ENCODE measurements around the gene TWNK. TPM values are rescaled to one million over a fixed set of nuclear protein-coding genes. Genes with fewer than 3 reads are reported as not detected.

Gene TWNK
- total and polyA plus RNA-seq, 3 experiments from 2014 or later: 8.2 to 44.3 (median 40.6) TPM

DNA sequence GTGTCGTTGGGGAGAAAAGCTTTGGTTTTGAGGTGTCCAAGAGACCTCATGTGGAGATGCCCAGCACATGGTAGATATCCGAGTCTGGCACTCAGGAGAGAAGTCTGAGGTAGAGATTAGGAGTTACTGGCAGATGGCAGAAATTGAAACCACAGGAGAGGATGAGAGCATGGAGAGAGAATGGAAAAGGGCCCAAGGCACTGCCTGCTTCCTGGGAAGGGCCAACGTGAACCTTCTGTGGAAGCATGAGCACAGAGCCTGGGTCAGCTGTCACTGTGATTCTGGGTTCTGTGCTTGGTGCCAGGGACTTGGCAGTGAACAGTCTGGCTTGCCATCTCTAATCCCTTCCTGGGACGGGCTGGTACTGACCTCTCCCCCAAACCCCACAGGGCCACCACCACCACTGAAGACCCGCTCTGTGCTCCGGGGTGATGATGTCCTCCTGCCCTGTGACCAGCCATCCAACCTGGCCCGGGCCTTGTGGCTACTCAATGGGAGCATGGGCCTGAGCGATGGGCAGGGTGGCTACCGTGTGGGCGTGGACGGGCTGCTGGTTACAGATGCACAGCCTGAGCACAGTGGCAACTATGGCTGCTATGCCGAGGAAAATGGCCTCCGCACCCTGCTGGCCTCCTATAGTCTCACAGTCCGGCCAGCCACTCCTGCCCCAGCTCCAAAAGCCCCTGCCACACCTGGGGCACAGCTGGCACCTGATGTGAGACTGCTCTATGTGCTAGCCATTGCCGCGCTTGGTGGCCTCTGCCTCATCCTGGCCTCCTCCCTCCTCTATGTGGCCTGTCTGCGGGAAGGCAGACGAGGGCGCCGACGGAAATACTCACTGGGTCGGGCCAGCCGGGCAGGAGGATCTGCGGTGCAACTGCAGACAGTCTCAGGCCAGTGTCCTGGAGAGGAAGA, 4.2 kb upstream of the TWNK start:
- Mint-ChIP-seq H3K27me3 (peaks cover 0 to 1% of the 10 kb centered on the region in 2 donors), H3K4me1 (peaks cover 26 to 35% (median 27%) of the 10 kb centered on the region in 3 donors), H3K9me3 (no peaks in the 10 kb centered on the region), H3K36me3 (peaks cover 0 to 73% (median 10%) of the 10 kb centered on the region in 3 donors), H3K4me3 (peak overlapping the region in 2 of 7 donors; percentile 38 to 82), H3K27ac (no peak overlapping the region)
- Histone ChIP-seq H3K9me3 (ENCODE audit: low read length) (no peaks in the 10 kb centered on the region), H3K27me3 (ENCODE audit: insufficient read depth, low read length, poor library complexity, severe bottlenecking) (no peaks in the 10 kb centered on the region), H3K4me3 (ENCODE audit: low read length) (no peak overlapping the region), H3K4me1 (ENCODE audit: insufficient read depth, low read length) (peaks cover 20% of the 10 kb centered on the region), H3K36me3 (ENCODE audit: insufficient read depth, low read length) (peaks cover 4% of the 10 kb centered on the region), H3K27ac (ENCODE audit: low read depth, low read length) (no peak overlapping the region)
- ChIA-PET POLR2A (no interaction called here), CTCF (interaction anchor here (1.6 kb wide), 1 partner anchor 14 kb away, joined by 9 read pairs; no protein-coding TSS in a partner anchor)
- DNase-seq: no peak

- Histone ChIP-seq H3K4me1 (ENCODE audit: insufficient read depth, low read length) (peaks cover 28% of the 10 kb centered on the region), H3K9me3 (ENCODE audit: low read length) (no peaks in the 10 kb centered on the region), H3K27ac (ENCODE audit: low read depth, low read length) (no peak overlapping the region), H3K36me3 (ENCODE audit: insufficient read depth, low read length) (peaks cover 4% of the 10 kb centered on the region), H3K27me3 (ENCODE audit: insufficient read depth, low read length, poor library complexity, severe bottlenecking) (no peaks in the 10 kb centered on the region), H3K4me3 (ENCODE audit: low read length) (no peak overlapping the region)
- CTCF ChIA-PET: interaction anchor here (1.6 to 6.8 kb wide), 2 partner anchors 14 kb away, joined by 9 to 73 read pairs; partner anchors contain the start of gene LZTS2
- peaks cover 26 to 41% (median 30%) of the 10 kb centered on the region in 3 donors for H3K4me1 Mint-ChIP-seq
- POLR2A ChIA-PET: no interaction called here
- H3K4me3 Mint-ChIP-seq: peak overlapping the region in 1 of 7 donors; percentile 82
- no peak for DNase-seq
- H3K27me3 Mint-ChIP-seq: peaks cover 0 to 1% of the 10 kb centered on the region in 2 donors
- peaks cover 0 to 67% (median 9%) of the 10 kb centered on the region in 3 donors for H3K36me3 Mint-ChIP-seq
- peak overlapping the region in 1 of 8 donors; percentile 12 for H3K27ac Mint-ChIP-seq
- no peaks in the 10 kb centered on the region for H3K9me3 Mint-ChIP-seq
Measured at GRCh38 chr10:100983868-100984671, 3.3 kb upstream of the TWNK start.

- no peak overlapping the region for H3K27ac Mint-ChIP-seq
- H3K4me3 Mint-ChIP-seq: peak overlapping the region in 1 of 7 donors; percentile 93
- no peak for DNase-seq
- H3K4me1 Mint-ChIP-seq: peaks cover 30 to 48% (median 32%) of the 10 kb centered on the region in 3 donors
- peaks cover 0 to 1% of the 10 kb centered on the region in 2 donors for H3K27me3 Mint-ChIP-seq
- Histone ChIP-seq H3K27me3 (ENCODE audit: insufficient read depth, low read length, poor library complexity, severe bottlenecking) (no peaks in the 10 kb centered on the region), H3K36me3 (ENCODE audit: insufficient read depth, low read length) (peaks cover 4% of the 10 kb centered on the region), H3K4me3 (ENCODE audit: low read length) (no peak overlapping the region), H3K27ac (ENCODE audit: low read depth, low read length) (no peak overlapping the region), H3K9me3 (ENCODE audit: low read length) (no peaks in the 10 kb centered on the region), H3K4me1 (ENCODE audit: insufficient read depth, low read length) (peaks cover 28% of the 10 kb centered on the region)
- POLR2A ChIA-PET: interaction anchor here (0.7 to 3.0 kb wide), 2 partner anchors 12 to 15 kb away, joined by 3 to 10 read pairs; partner anchors contain the start of gene LZTS2
- no peaks in the 10 kb centered on the region for H3K9me3 Mint-ChIP-seq
- CTCF ChIA-PET: interaction anchor here (6.8 kb wide), 1 partner anchor 13 kb away, joined by 73 read pairs; the partner anchor contains the start of gene LZTS2
- peaks cover 0 to 69% (median 8%) of the 10 kb centered on the region in 3 donors for H3K36me3 Mint-ChIP-seq
Measured at GRCh38 chr10:100984672-100985177, 2.6 kb upstream of the TWNK start.

DNA sequence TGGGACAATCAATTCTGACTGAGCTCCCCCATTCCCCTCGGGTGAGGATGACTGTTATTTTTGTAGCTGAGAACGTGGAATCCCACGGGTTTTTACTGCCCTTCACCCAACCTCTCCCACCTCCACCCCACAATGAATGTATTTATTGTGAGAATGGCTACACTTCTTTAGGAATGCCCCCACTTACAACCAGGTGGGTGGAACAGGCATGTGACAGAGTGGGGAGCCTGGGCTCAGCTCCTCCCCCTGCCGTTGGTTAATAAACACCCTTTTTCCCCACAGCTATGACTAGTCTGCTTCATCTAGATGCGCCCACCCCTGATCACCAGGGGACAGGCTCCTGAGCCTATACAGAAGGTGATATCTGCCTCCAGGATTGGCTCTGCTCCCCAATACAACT, 2.0 kb upstream of the TWNK start:
- POLR2A ChIA-PET: interaction anchor here (0.7 to 3.0 kb wide), 2 partner anchors 12 to 14 kb away, joined by 3 to 10 read pairs; partner anchors contain the start of gene LZTS2

GRCh38 chr10:100986623-100986951, 756 bp upstream of the TWNK start:
- no peak for DNase-seq
- ChIA-PET POLR2A (interaction anchor here (3.0 kb wide), 1 partner anchor 10 kb away, joined by 10 read pairs; no protein-coding TSS in a partner anchor), CTCF (interaction anchor here (2.2 to 6.8 kb wide), 2 partner anchors 12 to 28 kb away, joined by 9 to 73 read pairs; partner anchors contain the start of gene LZTS2)
- no peaks in the 10 kb centered on the region for H3K9me3 Mint-ChIP-seq
- Histone ChIP-seq H3K36me3 (ENCODE audit: insufficient read depth, low read length) (peaks cover 13% of the 10 kb centered on the region), H3K4me1 (ENCODE audit: insufficient read depth, low read length) (peaks cover 28% of the 10 kb centered on the region), H3K9me3 (ENCODE audit: low read length) (no peaks in the 10 kb centered on the region), H3K4me3 (ENCODE audit: low read length) (peak overlapping the region; percentile 99), H3K27ac (ENCODE audit: low read depth, low read length) (peak overlapping the region; percentile 76), H3K27me3 (ENCODE audit: insufficient read depth, low read length, poor library complexity, severe bottlenecking) (no peaks in the 10 kb centered on the region)
- peak overlapping the region; percentile 86 to 99 (median 93) for H3K4me3 Mint-ChIP-seq
- peaks cover 0 to 1% of the 10 kb centered on the region in 2 donors for H3K27me3 Mint-ChIP-seq
- peaks cover 11 to 67% (median 11%) of the 10 kb centered on the region in 3 donors for H3K36me3 Mint-ChIP-seq
- peak overlapping the region in 5 of 8 donors; percentile 14 to 92 (median 45) for H3K27ac Mint-ChIP-seq
- peaks cover 38 to 58% (median 40%) of the 10 kb centered on the region in 3 donors for H3K4me1 Mint-ChIP-seq

More for the DNA sequence above, 2.0 kb upstream of the TWNK start:
- H3K4me3 Mint-ChIP-seq: peak overlapping the region in 6 of 7 donors; percentile 23 to 99 (median 92)
- peaks cover 28% of the 10 kb centered on the region for H3K4me1 ChIP-seq (ENCODE audit: insufficient read depth, low read length)
- H3K27ac Mint-ChIP-seq: no peak overlapping the region
- H3K9me3 Mint-ChIP-seq: no peaks in the 10 kb centered on the region
- H3K4me3 ChIP-seq (ENCODE audit: low read length): no peak overlapping the region
- CTCF ChIA-PET: interaction anchor here (2.2 to 6.8 kb wide), 2 partner anchors 13 to 29 kb away, joined by 9 to 73 read pairs; partner anchors contain the start of gene LZTS2
- peaks cover 5% of the 10 kb centered on the region for H3K36me3 ChIP-seq (ENCODE audit: insufficient read depth, low read length)
- no peak for DNase-seq
- H3K27me3 ChIP-seq (ENCODE audit: insufficient read depth, low read length, poor library complexity, severe bottlenecking): no peaks in the 10 kb centered on the region
- peaks cover under 1 to 67% (median 6%) of the 10 kb centered on the region in 3 donors for H3K36me3 Mint-ChIP-seq
- H3K27ac ChIP-seq (ENCODE audit: low read depth, low read length): no peak overlapping the region
- peaks cover 32 to 50% (median 33%) of the 10 kb centered on the region in 3 donors for H3K4me1 Mint-ChIP-seq
- H3K9me3 ChIP-seq (ENCODE audit: low read length): no peaks in the 10 kb centered on the region
- H3K27me3 Mint-ChIP-seq: peaks cover 0 to 1% of the 10 kb centered on the region in 2 donors

DNA sequence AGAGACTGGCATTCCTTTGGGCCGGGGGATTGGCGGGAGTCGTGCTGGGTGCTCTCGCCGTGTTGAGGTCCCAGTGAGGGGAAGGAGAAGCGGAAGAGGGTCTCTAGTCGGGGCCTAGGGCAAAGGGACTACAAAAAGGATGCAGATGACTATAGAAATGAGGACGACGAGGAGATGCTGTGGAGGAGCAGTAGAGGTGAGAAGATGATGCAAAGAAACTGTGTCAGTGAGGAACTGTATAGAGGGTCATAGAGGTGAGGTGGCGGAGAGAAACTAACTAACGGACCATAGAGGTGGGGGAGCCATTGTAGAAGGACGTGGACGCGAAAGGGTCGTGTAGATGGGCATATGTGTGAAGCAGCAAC, 324 bp downstream of the TWNK start:
- Mint-ChIP-seq H3K4me3 (peak overlapping the region; percentile 86 to 99 (median 93)), H3K9me3 (no peaks in the 10 kb centered on the region), H3K36me3 (peaks cover 11 to 62% (median 11%) of the 10 kb centered on the region in 3 donors), H3K27me3 (peaks cover 0 to 1% of the 10 kb centered on the region in 2 donors), H3K27ac (peak overlapping the region; percentile 44 to 96 (median 88)), H3K4me1 (peaks cover 38 to 58% (median 40%) of the 10 kb centered on the region in 3 donors)
- no peaks in the 10 kb centered on the region for H3K9me3 ChIP-seq (ENCODE audit: low read length)
- peak overlapping the region; percentile 76 for H3K27ac ChIP-seq (ENCODE audit: low read depth, low read length)
- peaks cover 13% of the 10 kb centered on the region for H3K36me3 ChIP-seq (ENCODE audit: insufficient read depth, low read length)
- POLR2A ChIA-PET: interaction anchor here (3.0 kb wide), 1 partner anchor 9 kb away, joined by 10 read pairs; no protein-coding TSS in a partner anchor
- CTCF ChIA-PET: interaction anchor here (0.9 to 6.8 kb wide), 4 partner anchors 10 to 63 kb away, joined by 3 to 73 read pairs (median 5); partner anchors contain the start of genes LZTS2, PDZD7 and SFXN3
- H3K4me1 ChIP-seq (ENCODE audit: insufficient read depth, low read length): peaks cover 28% of the 10 kb centered on the region
- no peak for DNase-seq
- H3K27me3 ChIP-seq (ENCODE audit: insufficient read depth, low read length, poor library complexity, severe bottlenecking): no peaks in the 10 kb centered on the region
- peak overlapping the region; percentile 99 for H3K4me3 ChIP-seq (ENCODE audit: low read length)

GRCh38 chr10:100988166-100988565, 823 bp downstream of the TWNK start:
- Histone ChIP-seq H3K4me3 (ENCODE audit: low read length) (peak overlapping the region; percentile 99), H3K4me1 (ENCODE audit: insufficient read depth, low read length) (peaks cover 28% of the 10 kb centered on the region), H3K9me3 (ENCODE audit: low read length) (no peaks in the 10 kb centered on the region), H3K27ac (ENCODE audit: low read depth, low read length) (no peak overlapping the region), H3K36me3 (ENCODE audit: insufficient read depth, low read length) (peaks cover 13% of the 10 kb centered on the region), H3K27me3 (ENCODE audit: insufficient read depth, low read length, poor library complexity, severe bottlenecking) (no peaks in the 10 kb centered on the region)
- Mint-ChIP-seq H3K36me3 (peaks cover 11 to 62% (median 11%) of the 10 kb centered on the region in 3 donors), H3K27ac (peak overlapping the region in 4 of 8 donors; percentile 44 to 92 (median 88)), H3K4me1 (peaks cover 38 to 58% (median 40%) of the 10 kb centered on the region in 3 donors), H3K4me3 (peak overlapping the region; percentile 86 to 99 (median 93)), H3K9me3 (no peaks in the 10 kb centered on the region), H3K27me3 (peaks cover 0 to 1% of the 10 kb centered on the region in 2 donors)
- DNase-seq: no peak
- POLR2A ChIA-PET: interaction anchor here (1.0 kb wide), 1 partner anchor 9 kb away, joined by 5 read pairs; no protein-coding TSS in a partner anchor
- CTCF ChIA-PET: interaction anchor here (1.3 to 6.8 kb wide), 5 partner anchors 10 to 43 kb away, joined by 4 to 73 read pairs (median 7); partner anchors contain the start of genes LZTS2, PDZD7, SEMA4G and SFXN3
